ENCODE results near the gene SLC9A8. TPM values are rescaled to one million over a fixed set of nuclear protein-coding genes. Genes with fewer than 3 reads are reported as not detected.

The SLC9A8 gene
- total RNA-seq, 1 donor from 2014 or later = 35.0 TPM

DNA sequence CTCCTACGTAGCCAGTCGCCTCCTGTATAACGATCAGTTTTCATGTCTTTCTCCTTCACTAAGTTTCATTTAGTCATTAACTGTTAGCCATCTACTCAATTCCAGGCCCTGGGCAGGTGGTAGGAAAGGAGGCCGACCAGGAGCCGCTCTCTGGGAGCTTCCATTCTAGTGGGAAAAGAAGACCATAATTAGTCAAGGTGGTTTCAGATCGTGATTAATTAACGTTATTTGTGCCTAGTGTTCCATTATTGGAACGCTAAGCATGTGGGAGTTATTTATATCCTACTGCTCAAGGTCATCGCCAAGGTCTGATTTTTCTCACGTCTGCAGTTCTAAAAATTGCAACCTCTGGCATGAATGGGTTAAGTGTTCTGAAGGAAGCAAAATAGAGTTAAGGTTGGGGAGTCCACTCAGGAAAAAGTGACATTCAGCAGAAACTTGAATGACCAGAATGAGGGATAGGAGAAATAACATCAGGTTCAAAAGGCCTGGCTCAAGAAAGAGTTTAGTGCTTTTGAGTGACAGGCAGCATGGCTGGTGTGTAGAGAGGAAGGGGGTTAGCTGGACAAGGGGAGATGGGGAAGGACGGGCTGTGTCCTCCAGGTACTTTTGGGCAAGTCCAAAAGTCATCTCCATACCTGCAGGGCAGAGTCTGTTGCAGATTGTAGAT lies 812 bp downstream of the SLC9A8 start:
- no peak for DNase-seq (ENCODE audit: low spot score)

DNA sequence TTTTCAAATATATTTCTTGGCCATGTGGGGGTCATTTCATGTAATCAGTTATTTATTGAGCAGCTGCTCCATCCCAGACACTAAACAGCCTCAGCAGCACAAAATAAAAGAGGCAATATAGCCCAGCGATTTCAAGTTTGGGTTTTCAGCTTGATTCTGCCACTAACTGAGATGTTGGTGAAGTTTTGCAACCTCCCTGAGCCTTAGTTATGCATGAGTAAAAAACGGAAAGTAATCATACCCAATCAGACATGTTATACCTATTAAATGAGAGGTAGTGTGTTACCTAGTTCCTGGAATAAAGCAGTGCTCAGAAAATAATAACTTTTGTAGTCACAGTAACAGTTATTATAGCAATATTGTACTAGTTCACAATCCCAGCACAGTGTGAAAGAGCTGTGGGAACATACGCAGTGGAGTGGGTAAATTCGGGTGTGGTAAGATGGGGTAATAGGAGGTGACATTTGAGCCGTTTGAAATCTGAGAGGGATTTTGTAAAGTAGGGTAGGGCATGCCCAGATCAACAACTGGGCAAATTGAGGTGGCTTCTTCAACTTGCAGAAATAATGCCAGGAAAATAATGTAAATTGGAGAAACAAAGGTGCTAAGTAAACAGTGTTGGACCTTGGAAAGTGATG lies 1.5 kb downstream of the SLC9A8 start:
- DNase-seq (ENCODE audit: low spot score) = no peak

DNA sequence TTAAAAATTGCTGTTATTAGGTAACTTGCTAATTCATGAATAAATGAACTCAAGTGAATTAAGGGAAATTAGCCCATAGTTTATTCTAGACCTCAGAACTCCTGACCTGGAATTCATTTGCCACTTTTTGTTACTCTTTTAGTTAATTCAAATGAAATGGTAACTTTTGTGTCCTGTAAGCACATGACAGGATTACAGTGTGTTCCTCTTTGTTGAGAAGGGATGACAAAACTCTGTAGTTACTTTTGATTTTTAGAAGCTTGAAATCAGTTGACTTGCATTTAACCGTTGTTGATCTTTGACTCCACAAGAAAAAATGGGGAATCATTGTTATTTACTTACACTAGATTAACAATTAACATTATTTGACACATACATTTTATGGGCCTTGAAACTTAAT lies 6.2 kb downstream of the SLC9A8 start:
- no peak for DNase-seq (ENCODE audit: low spot score)

DNA sequence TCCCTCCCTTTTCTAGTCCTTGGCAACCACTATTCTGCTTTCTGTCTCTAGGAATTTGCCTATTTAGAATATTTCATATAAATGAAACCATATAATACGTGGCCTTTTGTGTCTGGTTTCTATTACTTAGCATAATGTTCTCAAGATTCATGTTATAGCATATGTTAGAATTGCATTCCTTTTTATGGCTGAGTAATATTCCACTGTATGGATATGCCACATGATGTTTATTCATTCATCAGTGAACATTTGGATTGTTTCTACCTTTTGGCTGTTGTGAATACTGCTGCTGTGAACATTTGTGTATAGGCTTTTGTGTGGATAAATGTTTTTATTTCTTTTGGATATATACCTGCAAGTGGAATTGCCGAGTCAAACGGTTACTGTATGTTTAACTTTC lies 7.1 kb downstream of the SLC9A8 start:
- no peak for DNase-seq (ENCODE audit: low spot score)

DNA sequence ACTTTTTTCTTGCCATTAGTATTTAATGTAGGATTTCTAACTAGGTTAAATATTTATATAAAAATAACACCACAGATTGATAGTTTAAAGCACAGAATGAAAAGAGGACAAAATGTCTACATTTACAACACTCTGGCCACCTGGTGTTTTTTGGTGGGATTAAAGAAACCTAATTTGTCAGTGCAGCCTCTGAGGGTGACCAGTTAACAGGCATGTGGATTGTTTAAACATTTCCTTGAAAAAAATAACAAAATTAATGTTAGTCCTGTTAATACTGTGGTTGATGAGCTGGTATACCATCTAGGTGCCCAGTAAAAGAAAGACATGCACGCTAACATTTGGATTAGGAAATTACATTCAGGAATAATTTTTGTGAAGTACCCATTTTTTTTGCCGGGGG lies 8.8 kb downstream of the SLC9A8 start:
- DNase-seq (ENCODE audit: low spot score) = no peak

DNA sequence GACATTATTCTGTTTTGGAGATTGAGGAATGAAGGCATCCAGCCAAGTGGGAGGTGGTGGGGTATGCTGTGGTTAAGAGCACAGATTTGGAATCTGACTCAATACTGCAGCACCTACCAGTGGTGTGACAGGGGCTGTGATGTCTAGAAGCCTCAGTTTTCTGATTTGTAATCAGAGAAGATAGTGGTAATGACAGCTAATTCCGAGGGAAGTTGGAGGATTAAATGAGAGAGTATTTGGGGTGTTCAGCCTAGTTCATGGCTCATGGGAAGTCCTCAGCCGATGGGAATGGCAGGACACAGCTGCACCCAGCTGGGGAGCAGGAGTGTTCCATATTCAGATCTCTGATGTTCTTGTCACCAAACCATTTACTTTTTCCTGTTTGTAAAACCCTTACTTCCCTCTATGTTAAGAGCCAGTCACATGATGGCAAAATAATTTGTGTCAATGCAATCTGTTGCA lies 9.3 kb downstream of the SLC9A8 start:
- no peak for DNase-seq (ENCODE audit: low spot score)

DNA sequence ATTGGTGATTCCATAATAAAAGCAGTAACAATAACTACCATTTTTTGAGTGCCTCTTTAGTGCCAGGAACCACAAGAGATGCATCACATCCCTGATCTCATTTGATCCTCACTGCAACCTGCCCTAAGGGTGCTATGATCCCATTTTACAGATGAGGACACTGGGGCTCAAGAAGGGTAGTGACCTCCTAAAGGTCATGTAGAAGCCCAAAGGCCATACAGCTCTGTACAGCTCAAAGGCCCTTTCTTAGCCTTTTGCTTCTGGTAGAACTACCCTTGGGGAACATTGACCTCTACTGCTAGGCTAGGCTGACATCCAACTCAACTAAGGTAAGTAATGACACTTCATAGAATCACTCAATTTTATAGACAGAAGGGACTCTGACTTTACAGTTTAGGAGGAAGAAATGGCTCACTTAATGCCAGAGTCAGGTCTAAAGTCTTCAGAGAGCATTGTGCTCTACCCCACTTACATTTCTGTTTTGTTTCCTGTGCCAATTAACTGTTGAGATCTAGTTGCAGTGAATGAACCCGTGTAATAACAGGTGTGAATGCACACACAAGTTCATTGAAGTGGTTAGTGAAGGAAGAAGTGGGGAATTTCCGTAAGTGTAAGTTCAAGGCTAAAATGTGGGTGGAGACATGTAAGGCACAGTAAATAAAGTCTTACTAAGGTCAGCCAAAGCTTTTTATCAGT lies 10.7 kb downstream of the SLC9A8 start:
- no peak for DNase-seq (ENCODE audit: low spot score)

DNA sequence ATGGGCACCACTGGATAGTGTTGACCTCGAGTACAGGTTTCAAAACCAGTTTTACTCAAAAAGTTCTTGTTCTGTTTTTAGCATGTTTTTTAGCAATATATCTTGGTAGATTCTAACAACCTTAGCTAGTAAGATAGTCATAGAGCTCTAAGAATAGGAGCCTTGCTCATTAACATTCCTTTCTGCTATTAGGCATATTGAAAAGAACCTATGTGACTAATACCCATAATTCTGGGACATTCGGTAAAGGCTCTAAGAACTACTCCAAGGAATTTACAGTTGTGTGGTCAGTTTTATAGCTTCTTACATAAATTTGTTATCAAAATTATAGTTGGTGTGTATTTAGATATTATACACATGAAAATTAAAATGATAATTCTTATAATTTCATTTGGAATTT lies 11.6 kb downstream of the SLC9A8 start:
- DNase-seq (ENCODE audit: low spot score) = no peak

DNA sequence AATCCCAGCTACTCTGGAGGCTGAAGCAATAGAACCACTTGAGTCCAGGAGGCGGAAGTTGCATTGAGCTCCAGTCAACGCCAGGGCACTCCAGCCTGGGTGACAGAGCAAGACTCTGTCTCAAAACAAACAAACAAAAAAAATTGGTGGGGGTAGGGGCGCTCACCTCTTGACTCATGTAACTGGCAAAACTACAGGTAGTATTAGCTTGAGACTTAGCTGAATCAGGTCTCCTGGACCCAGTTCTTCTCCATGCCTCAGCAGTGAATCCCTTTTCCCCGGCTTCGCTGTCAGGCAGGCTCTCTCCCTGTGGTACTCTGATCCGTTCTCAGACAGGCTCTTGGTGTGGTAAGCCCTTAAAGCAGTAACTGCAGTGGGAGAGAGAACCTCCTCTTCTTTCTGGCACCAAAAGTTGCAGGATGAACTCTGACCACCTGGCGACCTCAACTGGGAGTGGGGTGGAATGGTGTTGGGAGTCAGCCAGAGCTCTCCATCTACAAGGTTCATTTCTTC lies 12.9 kb downstream of the SLC9A8 start:
- DNase-seq (ENCODE audit: low spot score) = no peak

DNA sequence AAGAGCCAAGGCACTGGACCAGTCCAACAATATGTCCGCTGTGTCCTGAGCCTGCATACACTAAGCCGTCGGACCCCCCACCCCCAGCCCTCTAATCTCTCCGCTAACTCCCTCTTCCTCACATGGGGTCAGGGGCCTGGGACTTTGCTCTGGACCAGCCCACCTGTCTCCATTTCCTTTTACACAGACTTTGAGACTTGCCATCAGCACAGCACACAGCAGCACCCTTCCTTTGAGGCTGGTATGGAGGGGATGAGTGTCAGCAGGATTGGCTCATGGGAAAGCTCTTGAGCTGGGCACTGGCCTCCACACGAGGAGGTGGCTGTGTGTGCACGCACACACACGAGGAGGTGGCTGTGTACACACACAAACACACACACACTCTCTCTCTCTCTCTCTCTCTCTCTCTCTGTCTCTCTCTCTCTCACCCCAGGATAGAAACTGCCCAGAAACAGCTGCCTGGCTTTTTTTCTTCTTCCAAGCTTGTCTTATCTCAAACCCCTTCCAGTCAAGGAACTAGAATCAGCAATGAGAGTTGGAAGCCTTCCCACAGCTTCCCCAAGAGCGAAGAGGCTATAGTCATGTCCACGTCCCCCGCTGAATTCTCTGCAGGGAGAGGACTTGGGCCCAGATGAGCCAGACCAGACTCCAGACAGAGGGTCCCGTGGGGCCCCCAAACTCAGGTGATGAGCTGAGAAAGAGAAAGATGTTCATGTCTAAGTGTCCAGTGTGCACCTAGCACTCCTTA lies 18.6 kb downstream of the SLC9A8 start:
- no peak for DNase-seq (ENCODE audit: low spot score)

DNA sequence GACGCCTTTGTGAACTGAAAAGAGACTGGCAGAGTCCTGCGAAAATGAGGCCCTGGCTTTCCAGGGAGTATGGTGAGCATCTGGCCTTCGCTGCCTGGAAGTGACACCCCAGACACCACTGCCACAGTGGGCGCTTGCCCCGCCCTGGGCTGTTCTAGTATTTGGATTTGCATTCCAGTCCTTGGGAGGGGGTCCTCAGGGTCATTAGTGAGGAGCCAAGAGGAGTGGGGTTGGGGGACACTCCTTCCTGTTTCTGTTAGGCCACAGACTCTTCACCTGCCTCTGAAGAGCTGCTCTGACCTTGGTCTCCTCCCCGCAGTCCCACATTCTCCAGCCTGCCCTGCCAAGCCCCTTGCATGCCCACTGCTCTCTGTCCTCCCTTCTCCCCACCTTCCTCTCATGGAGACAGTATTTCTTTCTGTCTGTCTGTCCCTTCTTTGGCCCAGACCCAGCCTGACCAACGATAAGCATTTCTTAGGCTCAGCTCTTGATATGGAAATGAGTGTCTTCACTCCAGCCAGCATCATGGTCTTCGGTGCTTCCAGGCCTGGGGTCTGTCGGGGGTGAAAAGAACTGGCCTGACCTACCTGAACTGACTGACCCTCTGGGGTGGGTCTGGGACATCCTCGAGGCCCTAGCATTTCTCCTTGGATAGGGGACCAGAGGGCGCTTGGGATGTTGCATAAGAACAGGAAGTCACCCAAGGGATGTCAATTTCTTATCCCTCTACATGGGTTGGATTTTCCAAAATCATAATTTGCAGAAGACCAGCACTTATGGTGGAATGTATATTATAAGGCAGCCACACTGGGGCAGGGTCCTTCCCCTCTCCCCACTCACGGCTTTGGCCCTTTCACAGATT lies 19.4 kb downstream of the SLC9A8 start:
- DNase-seq (ENCODE audit: low spot score) = no peak

DNA sequence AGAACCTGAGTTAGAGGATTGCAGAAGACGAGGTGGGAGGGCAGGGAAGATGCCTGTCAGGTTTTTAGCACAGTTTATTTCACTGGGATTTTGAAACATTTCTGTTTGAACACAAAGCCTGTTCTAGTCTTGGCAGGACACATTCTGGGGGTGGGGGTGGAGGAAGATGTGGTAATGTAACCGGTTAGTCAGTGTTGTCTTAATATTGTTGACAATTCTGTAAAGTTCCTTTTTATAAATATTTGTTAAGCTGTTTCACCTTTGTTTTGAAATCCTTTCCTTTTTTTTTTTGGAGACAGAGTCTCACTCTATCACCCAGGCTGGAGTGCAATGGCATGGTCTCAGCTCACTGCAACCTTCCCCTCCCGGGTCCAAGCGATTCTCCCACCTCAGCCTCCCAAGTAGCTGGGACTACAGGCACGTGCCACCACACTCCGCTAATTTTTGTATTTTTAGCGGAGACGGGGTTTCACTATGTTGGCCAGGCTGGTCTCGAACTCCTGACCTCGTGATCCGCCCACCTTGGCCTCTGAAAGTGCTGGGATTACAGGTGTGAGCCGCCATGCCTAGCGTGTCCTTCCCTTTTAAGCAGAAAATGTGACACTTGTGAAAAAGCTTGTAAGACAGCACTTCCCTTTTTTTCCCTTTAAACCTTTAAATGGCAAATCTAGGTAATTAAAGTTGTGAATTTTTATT lies 20.2 kb downstream of the SLC9A8 start:
- peak; percentile 63 for DNase-seq (ENCODE audit: low spot score)

DNA sequence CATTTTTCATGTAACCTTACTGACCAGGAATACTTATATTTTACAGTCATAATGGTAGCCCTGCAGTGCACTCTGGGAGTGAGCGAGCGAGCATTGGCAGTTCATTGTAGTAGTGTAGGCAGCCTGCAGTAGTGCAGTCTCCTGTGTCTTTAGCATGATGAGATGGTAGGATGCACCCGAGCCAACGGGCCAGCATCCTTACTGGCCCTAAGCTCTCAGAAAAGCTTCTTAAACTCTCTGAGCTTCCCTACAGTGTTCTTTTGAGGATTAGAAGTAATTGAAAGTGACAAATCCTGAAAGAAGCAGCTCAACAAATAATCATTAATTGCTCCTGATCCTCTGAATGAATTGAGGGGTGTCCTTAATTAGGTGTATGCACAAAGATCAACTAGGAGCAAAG lies 20.9 kb downstream of the SLC9A8 start:
- no peak for DNase-seq (ENCODE audit: low spot score)

DNA sequence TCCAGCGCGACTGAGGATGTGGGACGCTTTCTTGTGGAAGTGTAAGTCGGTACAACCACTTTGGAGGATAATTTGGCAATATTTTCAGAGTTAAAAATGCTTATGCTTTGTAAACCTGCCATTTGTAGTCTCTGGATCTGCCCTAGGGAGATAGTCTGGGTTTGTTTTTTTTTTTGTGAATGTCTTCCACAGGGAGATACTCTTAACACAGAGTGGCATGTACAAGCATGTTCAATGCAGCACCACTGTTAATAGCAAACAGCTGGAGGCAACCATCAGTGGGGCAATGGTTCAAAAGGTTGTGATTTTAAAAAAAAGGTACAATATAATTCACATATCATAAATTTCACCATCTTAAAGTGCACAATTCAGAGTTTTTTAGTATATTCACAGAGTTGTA lies 22.4 kb downstream of the SLC9A8 start:
- DNase-seq (ENCODE audit: low spot score) = no peak

DNA sequence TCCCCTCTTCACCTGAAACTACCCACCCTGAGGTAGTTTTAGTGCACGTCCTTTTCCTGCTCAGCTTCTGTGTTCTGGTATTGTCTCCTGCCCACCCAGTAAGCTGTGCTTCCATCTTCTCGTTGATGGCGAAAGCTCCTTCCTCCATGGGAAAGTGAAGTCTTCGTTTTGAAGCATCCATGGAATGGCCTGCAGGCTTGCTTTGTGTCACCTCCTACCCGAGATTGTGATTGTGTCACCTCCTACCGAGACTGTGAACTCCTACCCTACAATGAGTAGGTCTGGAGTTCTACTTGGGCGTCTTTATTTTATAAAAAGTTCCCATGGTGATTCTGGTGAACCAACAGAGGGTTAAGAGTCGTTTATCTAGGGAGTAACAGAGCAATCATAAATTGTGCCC lies 25.9 kb downstream of the SLC9A8 start:
- DNase-seq (ENCODE audit: low spot score) = no peak

DNA sequence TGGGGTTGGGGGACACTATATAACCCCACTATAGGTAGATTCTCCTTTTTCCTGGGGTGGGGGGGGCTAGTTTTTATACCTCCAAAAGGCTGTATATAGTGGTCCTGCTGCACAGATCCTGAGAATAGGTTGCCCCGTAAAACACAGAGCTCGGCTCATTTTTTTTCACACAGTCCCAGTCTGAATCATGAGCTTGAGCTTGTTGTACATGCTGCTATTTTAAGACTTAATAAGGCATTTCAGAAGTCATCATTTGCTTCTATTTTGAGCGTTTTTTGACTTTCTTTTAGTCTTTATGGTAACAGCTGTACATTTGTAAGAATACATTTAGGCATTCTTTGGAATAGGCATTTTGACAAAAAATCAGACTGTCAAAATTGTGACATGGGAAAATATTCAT lies 30.5 kb downstream of the SLC9A8 start:
- DNase-seq (ENCODE audit: low spot score) = no peak

DNA sequence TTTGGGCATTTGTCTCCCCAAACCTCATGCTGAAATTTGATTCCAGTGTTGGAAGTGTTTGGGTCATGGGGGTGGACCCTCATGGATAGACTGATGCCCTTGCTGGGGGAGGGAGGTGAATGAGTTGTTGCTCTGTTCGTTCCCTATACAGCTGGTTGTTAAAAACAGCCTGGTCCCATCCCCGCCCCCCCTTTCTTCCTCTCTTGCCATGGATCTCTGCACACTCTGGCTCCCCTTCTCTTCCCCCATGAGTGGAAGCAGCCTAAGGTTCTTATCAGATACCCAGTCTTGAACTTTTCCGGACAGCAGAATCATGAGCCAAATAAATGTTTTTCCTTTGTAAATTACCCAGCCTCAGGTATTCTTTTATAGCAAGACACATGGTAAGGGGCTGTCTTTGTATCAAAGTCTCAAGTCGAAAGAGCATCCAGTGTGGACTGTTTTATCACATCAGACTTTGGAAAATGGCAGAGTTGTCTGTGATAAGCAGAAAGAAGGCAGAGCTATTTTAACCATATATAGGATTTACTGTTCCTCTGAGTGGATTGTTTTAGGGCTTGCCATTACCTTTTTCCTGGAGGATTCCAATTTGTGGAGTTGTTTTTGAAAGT lies 31.2 kb downstream of the SLC9A8 start:
- DNase-seq (ENCODE audit: low spot score) = no peak

DNA sequence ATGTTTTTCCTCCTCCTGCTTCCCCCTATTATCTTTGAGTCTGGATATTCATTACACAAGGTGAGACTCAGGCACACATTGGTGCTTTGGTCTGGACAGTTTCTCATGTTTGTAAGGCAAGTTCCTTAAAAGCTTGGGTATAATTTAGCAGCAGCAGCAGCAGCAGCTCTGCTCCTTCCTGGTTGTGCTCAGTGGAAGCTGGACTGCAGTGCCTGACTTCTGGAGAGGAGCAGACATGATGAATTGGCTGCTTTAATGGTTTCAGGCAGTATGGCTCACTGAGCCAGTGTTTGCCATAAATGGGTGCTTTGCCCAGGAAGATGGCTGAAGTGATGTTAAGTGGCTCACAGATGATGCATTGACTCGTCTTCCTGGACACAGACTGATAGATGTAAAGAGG lies 32.4 kb downstream of the SLC9A8 start:
- no peak for DNase-seq (ENCODE audit: low spot score)

DNA sequence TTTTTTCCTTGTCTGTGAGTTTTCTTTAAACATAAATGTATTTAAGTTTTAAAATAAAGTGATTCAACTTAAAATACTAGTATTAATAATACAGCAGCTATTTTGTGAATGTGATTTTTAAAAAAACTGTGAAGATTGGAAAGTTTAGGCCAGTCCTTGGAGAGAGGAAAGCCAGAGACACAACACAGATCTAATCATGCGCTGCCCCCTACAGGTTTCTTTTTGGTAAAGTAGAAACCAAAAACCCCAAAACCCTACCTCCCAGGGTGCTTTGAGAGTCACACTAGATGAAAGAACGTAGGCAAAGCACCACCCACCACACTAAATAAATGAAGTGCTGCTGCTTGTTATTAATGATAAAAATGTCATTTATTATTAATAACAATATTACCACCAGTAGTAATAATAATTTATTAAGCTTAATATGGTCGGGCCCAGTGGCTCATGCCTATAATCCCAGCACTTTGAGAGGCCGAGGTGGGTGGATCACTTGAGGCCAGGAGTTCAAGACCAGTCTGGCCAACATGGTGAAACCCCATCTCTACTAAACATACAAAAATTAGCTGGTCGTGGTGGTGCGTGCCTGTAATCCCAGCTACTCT lies 33.7 kb downstream of the SLC9A8 start:
- no peak for DNase-seq (ENCODE audit: low spot score)
